SKM-1 treated with dmso at 0.1 percent for 144 hours (cell line): ENCODE results near the gene RPH3AL.
"Not testable (repeated sequence)": the region's sequence is repeated elsewhere in the genome, so short reads cannot be mapped to it uniquely, and the experiment has no call there.

Source experiments
- DNase-seq: peaks from one replicate; lab custom pipeline; 2025; ENCODE audit not compliant: unreplicated experiment; lab: John Stamatoyannopoulos, UW

The RPH3AL gene

DNA sequence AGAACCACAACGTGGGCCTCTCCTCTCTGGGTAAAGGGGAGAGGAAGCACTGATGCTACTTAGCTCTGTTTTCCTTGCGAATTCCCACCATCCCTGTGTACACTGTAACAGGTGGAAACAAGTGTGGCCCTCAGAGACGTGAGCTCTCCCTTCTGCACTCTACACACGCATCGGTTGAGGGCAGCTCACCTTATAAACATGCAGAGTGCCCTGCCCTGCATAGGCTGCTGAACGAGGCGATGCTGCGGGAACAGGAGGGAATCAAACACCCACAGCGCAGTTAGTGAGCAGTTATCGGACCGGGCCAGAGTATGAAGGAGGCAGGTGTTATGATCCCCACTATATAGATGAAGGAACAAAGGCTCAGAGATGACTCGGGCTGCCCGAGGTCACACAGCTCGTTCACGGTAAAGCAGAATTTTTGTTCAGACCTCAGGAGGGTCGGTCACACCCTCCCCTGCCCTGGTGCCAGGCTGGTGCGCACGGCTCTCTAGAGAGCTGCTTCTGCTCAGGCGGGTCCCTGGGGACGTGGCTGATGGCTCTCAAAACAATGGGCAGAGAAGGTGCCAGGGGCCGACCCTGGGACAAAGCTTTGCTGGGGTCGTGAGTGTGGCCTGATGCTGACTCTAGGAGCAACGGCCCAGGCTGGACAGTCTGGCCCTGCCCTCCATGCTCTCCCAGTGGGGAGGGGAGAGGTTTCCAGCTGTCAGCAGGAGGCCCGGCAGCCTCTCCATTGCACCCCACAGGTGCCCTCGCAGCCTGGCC, 68.5 kb downstream of the RPH3AL start:
- no peak for DNase-seq

GRCh38 chr17:282912-283882, 69.4 kb downstream of the RPH3AL start:
- DNase-seq = no peak

DNA sequence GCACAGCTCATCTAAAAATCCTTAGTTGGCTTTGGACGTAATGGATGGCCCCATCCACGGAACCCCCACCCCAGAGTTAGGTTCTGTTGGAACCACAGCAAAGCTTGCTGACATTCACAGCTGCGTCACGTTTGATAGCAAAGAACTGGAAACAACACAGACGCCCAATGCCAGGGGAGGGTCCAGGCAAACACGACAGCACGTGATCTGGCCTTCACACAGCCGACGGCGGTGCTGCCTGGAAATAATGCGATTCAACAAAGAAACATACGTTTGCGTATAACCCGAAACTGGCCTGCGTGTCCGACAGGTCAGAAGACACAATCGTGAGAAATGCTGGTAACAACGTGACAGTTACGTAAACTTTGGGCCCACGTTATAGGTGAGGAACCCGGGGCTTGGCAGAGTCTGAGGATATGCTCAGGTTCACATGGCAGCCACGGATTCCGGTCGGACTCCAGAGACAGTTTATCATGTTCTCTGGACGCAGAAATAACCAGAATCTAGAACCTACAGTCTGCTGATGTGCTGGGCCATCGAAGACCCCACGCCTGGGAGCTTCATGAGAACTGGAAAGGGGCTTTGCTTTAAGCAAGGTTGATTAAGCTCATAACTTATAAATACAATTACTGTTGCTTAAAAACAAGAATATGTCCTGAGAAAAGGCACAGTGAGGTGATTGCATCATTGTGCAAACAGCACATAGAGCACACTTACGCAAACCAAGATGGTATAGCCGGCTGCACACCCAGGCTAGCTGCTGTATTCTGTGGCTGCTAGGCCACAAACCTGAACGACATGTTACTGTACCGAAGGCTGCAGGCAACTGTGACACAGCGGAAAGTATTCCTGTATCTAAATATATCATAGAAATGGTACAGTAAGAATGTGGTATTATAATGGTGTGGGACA, 70.4 kb downstream of the RPH3AL start:
- DNase-seq = peak; percentile 13

GRCh38 chr17:281365-281999, 71.1 kb downstream of the RPH3AL start:
- no peak for DNase-seq

DNA sequence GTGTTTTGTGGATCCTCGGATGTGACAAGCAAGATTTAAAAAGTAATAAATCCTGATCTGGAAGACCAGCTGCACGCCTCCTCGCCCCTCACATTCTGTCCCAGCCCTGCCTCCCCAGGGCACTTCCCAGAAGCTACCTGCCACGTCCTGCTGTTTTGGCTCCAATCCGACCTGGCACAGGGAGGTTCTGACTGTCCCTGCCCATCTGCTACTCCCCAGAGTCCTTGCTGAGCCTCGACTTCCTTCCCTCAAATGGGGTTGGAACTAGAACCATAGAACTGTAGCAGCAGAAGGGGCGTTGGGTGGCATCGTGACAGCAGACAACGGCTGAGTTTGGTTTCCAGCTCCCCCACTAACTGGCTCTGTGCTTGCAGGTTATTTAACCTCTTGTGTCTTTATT, 71.7 kb downstream of the RPH3AL start:
- no peak for DNase-seq

DNA sequence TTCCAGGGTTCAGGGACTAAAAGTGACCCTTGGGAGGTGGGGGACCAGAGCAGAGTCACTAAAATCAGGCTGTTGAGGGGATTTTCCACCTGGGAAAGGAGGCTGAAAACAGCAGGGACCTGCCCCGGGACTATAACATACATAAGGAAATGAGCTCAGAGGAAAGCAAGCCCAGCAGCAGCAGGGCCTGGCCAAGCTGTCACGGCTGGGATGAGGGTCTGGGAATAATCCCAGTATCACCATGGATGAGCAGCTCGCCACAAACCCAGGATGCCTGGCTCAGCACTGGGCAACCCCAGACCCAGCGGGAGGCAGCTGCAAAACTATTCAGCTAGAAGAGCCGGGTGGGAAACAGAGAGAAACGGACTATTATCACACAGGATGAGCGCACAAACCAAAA, 72.4 kb downstream of the RPH3AL start:
- DNase-seq = no peak

DNA sequence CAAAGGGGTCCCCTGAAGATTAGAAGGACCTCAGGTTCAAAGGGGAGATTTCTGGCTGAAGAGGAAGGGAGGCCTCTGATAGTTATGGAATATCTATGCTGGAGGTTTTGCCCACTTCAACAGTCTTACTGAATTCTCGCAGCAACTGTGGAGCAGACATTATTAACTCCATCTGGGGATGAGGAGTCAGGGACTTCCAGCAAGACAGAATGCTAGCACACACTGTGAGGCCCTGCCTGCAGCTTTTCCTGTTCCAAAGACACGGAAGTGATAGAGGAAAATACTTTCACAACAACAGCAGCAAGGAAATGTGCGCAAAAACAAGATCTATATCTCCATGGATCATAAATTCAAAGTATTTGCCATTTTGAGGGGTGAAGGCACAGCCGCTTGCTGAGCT, 72.8 kb downstream of the RPH3AL start:
- DNase-seq = no peak

DNA sequence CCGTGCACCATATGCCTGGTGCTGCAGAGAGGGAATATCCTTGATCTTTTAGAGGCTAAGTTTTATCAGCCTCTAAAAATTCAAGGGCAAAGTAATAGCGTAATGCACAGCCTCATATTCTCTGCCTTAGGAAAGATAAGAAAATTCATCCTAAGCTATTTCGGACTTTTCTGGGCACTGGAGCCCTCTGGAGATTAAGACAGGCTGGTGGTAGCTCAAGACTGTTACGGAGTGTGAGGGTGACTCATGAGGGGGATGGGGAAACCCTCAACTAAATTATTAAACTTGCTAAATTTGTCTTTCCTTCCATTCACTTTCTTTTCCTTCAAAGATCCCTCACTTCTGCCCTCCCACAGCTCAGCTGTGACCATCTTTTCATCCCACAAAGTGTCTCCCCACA, 73.3 kb downstream of the RPH3AL start:
- DNase-seq = no peak

DNA sequence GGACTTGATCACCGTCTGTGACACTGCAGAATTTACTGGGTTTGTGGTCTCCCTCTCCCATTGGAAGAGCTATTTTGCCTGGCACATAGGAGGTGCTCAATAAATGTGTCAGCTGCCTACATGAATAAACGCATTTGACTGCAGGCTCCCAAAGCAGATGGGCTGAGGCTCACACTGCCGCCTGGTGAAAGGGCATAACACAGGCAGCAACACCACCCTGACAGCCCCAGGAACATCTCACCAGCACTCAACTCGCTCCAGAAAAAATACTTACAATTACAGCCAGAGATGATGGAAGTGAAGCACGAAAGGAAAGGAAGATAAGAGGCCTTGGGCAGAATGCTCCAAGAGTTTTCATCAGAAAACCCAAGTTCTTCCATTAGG, 73.9 kb downstream of the RPH3AL start:
- no peak for DNase-seq

- DNase-seq = no peak
These were observed 74.4 kb downstream of the RPH3AL start for GRCh38 chr17:278055-278675.

GRCh38 chr17:274902-275301, 77.7 kb downstream of the RPH3AL start:
- no peak for DNase-seq

- no peak for DNase-seq
These were observed 78.4 kb downstream of the RPH3AL start for GRCh38 chr17:273981-274832.

DNA sequence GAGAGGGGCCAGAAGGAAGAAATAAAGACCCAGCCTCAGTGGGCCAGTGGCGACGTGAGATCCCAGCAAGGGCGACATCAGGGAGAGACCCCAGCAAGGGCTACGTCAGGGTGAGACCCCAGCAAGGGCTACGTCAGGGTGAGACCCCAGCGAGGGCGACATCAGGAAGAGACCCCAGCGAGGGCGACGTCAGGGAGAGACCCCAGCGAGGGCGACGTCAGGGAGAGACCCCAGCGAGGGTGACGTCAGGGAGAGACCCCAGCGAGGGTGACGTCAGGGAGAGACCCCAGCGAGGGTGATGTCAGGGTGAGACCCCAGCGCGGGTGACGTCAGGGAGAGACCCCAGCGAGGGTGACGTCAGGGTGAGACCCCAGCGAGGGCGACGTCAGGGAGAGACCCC, 79.8 kb downstream of the RPH3AL start:
- DNase-seq = not testable (repeated sequence)

GRCh38 chr17:271928-272623, 80.5 kb downstream of the RPH3AL start:
- DNase-seq = not testable (repeated sequence)

DNA sequence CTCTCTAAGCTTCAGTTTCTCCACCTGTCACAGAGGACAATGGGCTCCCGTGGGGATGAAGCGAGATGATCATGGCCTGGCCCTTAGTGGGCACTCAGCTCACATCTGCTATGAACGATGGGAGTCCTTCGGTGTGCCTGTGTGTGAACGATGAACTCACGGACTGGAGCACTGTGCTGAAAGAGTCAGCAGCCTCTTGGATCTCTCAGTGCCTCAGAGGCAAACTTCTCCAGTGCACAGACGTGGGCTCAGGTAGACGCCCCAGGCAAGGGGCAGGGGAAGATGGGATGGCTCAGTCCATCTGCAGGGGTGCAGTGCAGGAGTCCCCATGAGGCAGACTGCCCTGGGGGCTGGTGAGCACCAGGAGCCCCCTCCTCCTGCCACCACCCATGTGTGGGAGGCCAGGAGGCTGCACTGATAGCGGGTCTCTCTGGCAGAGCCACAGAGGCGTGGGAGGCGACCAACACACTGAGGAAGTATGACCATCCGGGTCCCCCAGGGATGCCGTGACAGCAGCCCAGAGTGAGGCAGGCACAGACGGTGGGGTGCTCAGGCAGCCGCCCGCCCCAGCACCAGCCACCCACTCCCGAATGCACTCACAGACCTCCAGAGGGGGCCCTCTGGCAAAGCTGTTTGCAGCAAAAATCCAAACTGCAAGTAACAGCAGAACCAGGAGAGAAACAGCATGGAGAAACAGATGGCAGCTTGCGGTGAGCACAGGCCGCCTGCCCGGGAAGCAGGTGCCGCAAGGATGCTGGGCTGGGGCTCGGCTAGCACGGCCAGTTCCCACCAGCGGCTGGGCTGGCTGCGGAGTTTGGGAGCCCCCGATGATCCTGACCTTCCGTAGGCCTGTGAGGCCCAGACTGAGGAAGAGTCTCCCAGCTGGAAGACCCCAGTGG, 82.7 kb downstream of the RPH3AL start:
- no peak for DNase-seq

DNA sequence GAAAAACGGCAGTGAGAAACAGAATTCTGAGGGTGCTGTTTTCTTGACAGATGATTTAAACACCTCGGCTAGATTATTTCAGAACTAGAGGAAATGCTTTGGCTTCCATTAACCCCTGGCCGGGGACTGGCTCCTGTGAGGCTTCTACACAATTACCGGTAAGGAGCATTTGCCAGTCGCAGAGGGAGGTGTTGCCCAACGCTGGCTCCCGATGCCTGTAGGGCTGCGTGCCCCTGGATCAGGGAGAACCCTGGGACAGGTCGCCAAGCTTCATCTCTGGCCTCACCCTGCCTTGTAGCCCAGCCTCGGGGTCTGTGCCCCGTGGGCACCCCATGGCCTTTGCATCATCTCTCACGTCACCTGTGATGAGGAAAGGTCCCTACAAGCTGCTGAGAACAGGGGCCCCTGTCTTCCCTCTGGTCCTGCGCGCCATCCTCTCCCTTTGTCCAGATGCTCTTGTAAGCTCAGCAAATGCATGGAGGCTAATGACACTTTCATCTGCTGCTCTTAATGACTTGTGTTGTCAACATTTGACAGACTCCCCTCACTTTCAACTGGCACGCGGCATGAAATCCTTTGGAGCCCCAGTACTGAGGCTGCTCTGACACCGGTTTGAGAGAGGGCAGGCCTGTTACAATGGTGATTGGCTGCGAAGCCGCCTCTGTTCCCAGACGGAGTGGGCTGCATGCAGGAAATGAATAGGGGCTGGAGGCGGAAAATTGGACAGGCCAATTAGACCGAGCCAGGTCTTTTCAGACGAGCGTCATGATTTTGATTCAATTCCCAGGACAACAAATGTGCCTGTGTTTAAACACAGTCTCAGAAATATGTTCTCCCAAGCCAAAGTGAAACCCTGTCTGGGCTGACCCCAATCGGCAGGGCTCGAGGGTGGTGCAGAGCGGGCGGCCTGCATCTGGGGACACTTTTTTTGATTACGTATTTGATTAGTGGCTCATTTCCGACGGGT, 85.6 kb downstream of the RPH3AL start:
- DNase-seq = no peak
